NCI-H2081 (cell line): ENCODE measurements around the gene CD300E.
"Not testable (repeated sequence)": the region's sequence is repeated elsewhere in the genome, so short reads cannot be mapped to it uniquely, and the experiment has no call there.

Experiments used
- DNase-seq, 2 experiments: peaks; one replicate each; lab custom pipeline; 2025; lab: John Stamatoyannopoulos, UW

The CD300E gene

DNA sequence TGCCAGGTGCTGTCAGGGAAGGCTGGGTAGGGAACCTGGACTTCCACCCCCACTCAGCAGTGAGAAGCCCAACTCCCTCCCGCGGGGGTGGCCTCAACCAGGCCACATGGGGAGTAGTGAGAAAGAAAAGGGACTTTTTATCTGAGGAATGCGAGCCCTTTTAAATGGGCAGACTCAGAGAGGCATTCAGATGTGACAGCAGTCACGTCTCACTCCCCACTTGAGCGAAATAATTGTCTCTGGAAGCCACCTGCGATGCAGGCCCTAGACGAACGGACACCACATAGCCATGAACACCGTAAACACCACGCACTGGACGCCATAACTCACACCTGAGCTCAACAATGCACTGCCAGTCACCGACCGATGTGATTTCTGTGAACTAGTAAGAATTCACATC, 11.9 kb upstream of the CD300E start:
- no peak for DNase-seq

DNA sequence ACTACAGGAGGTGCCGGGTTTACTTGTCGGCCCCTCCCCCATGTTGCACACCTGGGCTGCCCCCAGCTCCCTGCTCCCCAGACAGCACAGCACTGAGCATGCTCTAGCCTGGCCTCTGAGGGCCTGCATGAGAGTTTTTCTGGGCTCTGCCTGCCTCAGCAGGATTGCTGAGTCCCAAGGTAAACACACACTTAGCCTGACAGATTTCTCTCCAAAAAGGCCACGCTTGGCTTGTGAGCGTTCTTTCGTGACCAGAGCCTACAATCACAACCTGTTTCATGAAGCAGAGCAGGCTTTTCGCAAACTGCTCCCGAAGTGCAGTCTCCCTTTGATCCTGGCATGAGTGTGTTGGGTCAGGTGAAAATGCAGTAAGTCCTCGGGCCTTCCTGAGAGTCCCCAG, 9.8 kb upstream of the CD300E start:
- DNase-seq: no peak

DNA sequence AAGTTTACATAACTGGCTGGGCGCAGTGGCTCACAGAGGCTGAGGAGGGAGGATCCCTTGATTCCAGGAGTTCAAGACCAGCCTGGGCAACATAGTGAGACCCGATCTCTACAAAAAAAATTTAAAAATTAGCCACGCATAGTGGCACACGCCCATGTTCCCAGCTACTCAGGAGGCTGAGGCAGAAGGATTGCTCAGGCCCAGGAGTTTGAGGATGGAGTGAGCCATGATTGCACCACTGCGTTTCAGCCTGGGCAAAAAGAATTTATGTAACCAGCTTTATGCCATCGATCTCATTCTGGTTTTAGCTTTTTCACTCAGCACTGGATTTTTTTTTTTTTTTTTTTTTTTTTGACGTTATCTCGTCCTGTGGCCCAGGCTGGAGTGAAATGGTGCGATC, 9.1 kb upstream of the CD300E start:
- no peak for DNase-seq

GRCh38 chr17:74631468-74632450, 8.2 kb upstream of the CD300E start:
- no peak for DNase-seq

- DNase-seq: not testable (repeated sequence)
Measured at GRCh38 chr17:74630251-74630650, 6.7 kb upstream of the CD300E start.

GRCh38 chr17:74625661-74626060, 2.1 kb upstream of the CD300E start:
- DNase-seq: no peak

DNA sequence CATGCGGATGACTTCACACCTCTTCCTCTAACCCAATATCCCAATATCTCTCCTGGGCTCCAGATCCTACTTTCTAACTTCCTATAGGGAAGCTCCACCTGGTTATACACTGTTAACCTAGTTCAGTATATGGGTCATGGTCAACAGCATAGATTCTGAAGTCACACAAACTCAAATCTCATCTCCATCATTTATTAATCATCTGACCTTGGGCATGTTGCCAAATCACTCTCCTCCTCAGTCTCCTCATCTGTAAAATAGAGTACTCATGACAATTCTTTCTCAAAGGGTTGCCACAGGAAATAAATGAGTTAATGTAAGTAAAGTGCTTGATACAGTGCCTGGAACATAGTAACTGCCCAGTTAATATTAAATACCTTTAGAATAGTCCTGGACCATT, 593 bp upstream of the CD300E start:
- no peak for DNase-seq

- DNase-seq: no peak
Measured at GRCh38 chr17:74619077-74619673, 4.4 kb downstream of the CD300E start.

GRCh38 chr17:74618451-74618850, 5.1 kb downstream of the CD300E start:
- no peak for DNase-seq

DNA sequence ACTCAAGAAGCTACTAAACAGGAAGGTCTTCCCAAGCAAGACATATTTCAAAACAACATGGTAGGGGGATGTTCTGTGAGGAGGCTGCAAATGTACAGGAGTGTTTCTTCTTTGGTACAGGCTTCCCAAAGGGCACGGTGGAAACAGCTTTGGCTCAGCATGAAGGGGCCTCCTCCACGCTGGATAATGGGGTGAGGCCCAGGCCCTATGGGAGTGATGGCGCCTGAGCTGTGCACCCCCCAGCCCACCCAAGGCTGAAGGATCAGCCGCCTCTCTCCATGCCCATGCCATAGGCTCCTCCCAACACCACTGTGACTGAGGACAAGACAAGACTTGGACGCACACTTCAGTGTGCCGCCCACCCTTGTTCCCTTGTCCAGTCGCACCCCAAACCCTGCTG, 6.8 kb downstream of the CD300E start:
- DNase-seq: no peak

DNA sequence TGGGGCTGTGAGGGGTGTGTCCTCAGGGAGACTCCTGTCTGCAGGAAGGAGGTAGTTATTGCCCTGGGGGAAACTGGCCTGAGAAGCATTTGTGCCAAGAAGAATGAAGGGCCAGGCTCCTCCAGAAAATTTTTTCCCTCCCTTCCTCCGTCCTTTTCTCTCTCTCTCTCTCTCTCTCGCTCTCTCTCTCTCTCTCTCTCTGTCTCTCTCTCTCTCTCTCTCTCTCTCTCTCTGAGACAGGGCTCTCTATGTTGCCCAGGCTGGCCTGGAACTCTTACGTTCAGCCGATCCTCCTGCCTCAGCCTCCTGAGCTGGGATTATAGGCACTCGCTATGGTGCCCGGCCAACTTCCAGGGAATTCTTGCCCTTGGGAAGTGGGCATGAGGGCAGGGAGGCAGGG, 11.5 kb downstream of the CD300E start:
- DNase-seq: no peak

GRCh38 chr17:74610108-74610507, 13.4 kb downstream of the CD300E start:
- DNase-seq: no peak

- no peak for DNase-seq
Measured at GRCh38 chr17:74608511-74608910, 15.0 kb downstream of the CD300E start.

DNA sequence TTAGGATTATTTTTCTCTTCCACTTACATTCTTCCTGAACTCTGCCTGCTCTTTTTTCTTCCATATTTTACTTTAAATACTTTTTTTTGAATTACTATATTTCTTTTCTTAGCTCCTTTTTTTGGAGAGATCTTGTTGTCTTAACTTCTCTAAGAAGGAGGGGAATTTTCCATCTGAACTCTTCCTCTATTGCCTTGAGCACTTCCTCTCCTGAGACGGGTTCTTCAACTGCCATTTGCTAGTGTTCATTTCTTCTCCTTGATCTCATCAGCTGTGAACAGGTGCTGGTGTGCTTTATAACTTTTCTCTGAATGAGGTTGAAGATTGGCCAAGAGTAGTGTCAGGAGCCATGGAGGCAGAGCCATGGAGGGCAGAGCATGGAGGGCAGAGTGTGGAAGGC, 16.3 kb downstream of the CD300E start:
- no peak for DNase-seq

- no peak for DNase-seq
Measured at GRCh38 chr17:74606050-74606449, 17.5 kb downstream of the CD300E start.

DNA sequence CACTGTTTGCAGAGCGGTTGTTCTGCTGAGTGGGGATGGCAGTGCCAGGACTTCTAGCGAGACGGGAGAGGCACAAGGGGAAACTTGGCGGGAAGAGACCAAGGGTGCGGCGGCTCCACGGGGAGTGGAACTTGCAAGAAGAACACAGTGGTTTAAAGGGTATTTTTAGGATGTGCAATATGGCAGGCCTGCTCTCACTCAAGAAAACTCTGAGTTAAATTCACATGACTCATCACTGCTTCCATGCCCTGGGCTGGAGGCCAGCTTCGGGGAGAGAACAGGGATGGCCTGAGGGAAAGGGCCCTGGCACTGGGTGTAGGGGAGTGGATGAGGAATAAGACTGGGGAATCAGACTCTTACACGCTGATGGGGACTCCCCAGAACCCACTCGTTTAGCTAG, 18.2 kb downstream of the CD300E start:
- no peak for DNase-seq

DNA sequence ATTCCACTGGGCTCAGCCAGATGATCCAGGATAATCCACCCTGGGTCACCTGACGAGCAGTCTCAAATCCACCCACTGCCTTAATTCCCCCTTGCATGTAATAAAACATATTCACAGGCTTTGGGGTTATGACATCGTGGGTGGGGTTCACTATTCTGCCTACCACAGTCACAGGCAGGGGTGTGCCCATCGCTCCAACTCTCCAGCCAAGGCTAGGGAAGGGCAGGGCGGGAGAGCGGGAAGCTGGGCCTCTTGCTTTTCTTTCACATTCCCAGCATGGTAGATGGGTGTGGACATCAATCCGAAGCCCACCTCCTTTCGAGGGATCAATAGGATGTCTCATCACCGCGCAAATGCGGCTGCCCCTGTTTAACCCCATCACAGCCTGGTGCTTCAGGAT, 18.8 kb downstream of the CD300E start:
- no peak for DNase-seq

- DNase-seq: no peak
Measured at GRCh38 chr17:74604200-74604599, 19.3 kb downstream of the CD300E start.

DNA sequence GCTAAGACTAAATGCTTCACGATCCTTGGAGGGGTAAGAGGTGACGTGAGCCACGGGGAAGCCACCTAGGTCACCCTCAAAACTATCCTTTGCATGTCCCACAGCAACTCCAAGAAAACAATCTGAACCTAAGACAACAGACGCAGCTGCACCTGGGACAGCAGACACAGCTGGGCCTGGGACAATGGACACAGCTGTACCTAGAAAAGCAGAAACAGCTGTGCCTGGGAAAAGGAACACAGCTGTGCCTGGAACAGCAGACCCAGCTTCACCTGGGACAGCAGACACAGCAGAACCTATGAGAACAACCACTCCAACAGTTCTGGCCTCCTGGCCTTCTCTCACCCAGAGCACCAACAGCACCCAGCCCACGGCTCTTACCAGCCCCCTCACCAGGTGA, 19.8 kb downstream of the CD300E start:
- no peak for DNase-seq

DNA sequence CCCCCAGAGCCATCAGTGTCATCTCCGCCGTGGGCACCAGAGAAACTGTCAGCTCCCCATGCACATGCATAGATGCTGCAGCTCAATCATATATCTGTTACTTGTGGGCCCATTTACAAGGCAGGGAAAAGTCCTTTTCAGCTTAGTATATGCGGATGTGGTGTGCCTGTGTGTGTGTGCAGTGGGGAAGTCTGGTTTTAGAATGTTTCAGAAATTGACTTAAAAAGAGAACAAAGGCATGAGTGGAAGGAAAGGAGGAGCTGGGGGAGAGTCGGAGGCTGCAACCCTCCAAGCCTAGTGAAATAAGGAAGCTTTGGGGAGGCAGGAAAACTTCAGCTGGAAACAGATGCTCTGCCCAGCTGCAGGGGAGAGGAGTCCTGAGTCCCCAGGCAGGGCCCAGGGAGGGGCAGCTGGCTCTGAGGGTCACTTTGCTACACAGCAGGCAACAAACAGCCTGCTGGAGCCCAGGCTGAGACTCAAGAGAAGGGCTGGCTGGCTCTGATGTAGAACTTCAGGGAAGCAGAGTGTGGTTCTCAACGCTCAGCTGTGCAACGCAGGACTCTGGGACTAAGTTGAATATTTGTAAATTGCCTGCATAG, 20.4 kb downstream of the CD300E start:
- no peak for DNase-seq

GRCh38 chr17:74601944-74602572, 21.5 kb downstream of the CD300E start:
- DNase-seq: peak in 1 of 2 experiments; percentile 17

- no peak for DNase-seq
Measured at GRCh38 chr17:74599448-74599939, 24.0 kb downstream of the CD300E start.
